DOHH2 (cell line): Measurements from ENCODE around the gene PLB1.

Source experiments
- H3F3A ChIP-seq: fragments of 200-600 bp; sonication (generic), shearing (Covaris generic); 2 replicates; pipeline ENCODE4 v1.6.0; 2016; ENCODE audit warnings: antibody characterized with exemption, mild to moderate bottlenecking; ENCODE audit not compliant: control insufficient read depth, insufficient read depth
- H3K27ac ChIP-seq: fragments of 200-600 bp; sonication (generic); 2 replicates; pipeline ENCODE4 v1.5.1; 2014; ENCODE audit warnings: low read depth, mild to moderate bottlenecking, low read length, moderate library complexity
- H3K27me3 ChIP-seq: fragments of 200-600 bp; sonication (generic); 2 replicates; pipeline ENCODE4 v1.6.1; 2014; ENCODE audit warnings: mild to moderate bottlenecking, low read length, mixed read lengths; ENCODE audit not compliant: control insufficient read depth
- H3K36me3 ChIP-seq: fragments of 200-600 bp; sonication (generic); 2 replicates; pipeline ENCODE4 v1.6.1; 2014; ENCODE audit warnings: mild to moderate bottlenecking, low read length, moderate library complexity, mixed read lengths; ENCODE audit not compliant: control insufficient read depth
- H3K4me1 ChIP-seq: fragments of 200-600 bp; sonication (generic); 2 replicates; pipeline ENCODE4 v1.6.1; 2014; ENCODE audit warnings: mild to moderate bottlenecking, low read length, mixed read lengths; ENCODE audit not compliant: control insufficient read depth
- H3K4me2 ChIP-seq: fragments of 200-600 bp; sonication (generic); 2 replicates; pipeline ENCODE4 v1.6.0; 2014; ENCODE audit warnings: mild to moderate bottlenecking, low read length, moderate library complexity
- H3K4me3 ChIP-seq: fragments of 200-600 bp; sonication (generic); 2 replicates; pipeline ENCODE4 v1.5.1; 2014; ENCODE audit warnings: mild to moderate bottlenecking, low read length, mixed read lengths
- H3K79me2 ChIP-seq: fragments of 200-600 bp; sonication (generic); 2 replicates; pipeline ENCODE4 v1.6.1; 2014; ENCODE audit warnings: mild to moderate bottlenecking, low read length, mixed read lengths; ENCODE audit not compliant: control insufficient read depth
- H3K9me2 ChIP-seq: fragments of 200-600 bp; sonication (generic); replicated peaks from 2 replicates; pipeline ENCODE4 v1.6.1; 2014; ENCODE audit warnings: mild to moderate bottlenecking, low read length, mixed read lengths; ENCODE audit not compliant: control insufficient read depth
- H3K9me3 ChIP-seq: fragments of 200-600 bp; sonication (generic); 2 replicates; pipeline ENCODE4 v1.6.1; 2014; ENCODE audit warnings: antibody characterized with exemption, low read length, mixed read lengths; ENCODE audit not compliant: control insufficient read depth, insufficient read depth
- H4K20me1 ChIP-seq: fragments of 200-600 bp; sonication (generic); 2 replicates; pipeline ENCODE4 v1.6.0; 2014; ENCODE audit warnings: low read depth, mild to moderate bottlenecking, antibody characterized with exemption, low read length, moderate library complexity; ENCODE audit not compliant: control insufficient read depth, insufficient read depth
- EZH2phosphoT487 ChIP-seq: fragments of 200-600 bp; sonication (generic); IDR thresholded peaks from 2 replicates; pipeline ENCODE4 v1.6.1; 2017; ENCODE audit warnings: borderline replicate concordance, mild to moderate bottlenecking, antibody characterized with exemption, low read length, moderate library complexity, mixed read lengths
- TF ChIP-seq, protein P1 (sequence below): fragments of 200-600 bp; sonication (generic); IDR thresholded peaks from one replicate; pipeline ENCODE4 v1.5.1; 2014; ENCODE audit warnings: antibody characterized with exemption, mild to moderate bottlenecking, low read depth, low read length; ENCODE audit not compliant: poor library complexity, severe bottlenecking

Gene PLB1

DNA sequence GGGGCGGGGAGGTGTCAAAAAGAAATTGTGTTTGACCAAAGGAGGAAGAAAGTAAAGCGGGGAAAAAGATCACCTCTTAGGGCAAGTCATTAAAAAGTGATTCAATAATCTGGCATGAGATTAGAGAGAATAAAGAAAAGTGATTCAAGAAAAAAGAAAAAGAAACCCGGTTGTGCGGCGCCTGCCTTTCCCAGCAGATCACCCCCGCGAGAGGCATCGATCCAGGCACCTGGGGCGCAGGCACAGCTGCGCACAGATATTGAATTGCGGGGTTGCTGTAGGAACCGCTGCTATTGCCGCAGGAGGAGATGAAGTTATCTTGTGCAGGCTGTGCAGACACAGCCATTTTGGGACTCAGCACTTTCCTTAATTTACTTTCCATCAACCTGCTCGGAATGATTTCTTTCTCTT, 71.2 kb downstream of the PLB1 start:
- H3K27ac ChIP-seq: no peak overlapping the region

DNA sequence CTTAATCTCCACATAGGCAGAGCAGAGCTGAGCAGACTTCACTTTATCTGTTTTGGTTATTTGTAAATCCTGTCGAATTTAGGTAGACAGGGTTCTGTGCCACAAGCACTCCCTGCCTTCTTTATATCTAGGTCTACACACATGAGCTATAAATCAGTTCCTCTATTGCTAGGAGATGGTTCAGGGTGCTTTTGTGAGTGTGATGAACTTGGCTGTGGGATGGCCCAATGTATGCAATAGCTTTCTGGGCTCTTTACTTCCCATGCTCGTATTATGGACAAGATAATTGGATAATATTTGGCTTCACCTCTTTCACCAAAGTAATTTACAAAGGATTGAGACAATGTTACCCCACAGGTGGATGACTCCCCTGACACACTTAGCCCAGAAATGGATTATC, 72.2 kb downstream of the PLB1 start:
- H3K36me3 ChIP-seq: no peaks in the 10 kb centered on the region
- no peak overlapping the region for H3K4me3 ChIP-seq
- H3K27ac ChIP-seq: no peak overlapping the region
- H4K20me1 ChIP-seq: no peaks in the 10 kb centered on the region
- H3F3A ChIP-seq: no peaks in the 10 kb centered on the region
- no peaks in the 10 kb centered on the region for H3K79me2 ChIP-seq
- no peaks in the 10 kb centered on the region for H3K9me2 ChIP-seq
- TF ChIP-seq, protein P1, sequence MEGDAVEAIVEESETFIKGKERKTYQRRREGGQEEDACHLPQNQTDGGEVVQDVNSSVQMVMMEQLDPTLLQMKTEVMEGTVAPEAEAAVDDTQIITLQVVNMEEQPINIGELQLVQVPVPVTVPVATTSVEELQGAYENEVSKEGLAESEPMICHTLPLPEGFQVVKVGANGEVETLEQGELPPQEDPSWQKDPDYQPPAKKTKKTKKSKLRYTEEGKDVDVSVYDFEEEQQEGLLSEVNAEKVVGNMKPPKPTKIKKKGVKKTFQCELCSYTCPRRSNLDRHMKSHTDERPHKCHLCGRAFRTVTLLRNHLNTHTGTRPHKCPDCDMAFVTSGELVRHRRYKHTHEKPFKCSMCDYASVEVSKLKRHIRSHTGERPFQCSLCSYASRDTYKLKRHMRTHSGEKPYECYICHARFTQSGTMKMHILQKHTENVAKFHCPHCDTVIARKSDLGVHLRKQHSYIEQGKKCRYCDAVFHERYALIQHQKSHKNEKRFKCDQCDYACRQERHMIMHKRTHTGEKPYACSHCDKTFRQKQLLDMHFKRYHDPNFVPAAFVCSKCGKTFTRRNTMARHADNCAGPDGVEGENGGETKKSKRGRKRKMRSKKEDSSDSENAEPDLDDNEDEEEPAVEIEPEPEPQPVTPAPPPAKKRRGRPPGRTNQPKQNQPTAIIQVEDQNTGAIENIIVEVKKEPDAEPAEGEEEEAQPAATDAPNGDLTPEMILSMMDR: no peak
- TF ChIP-seq EZH2phosphoT487: no peak
- H3K4me1 ChIP-seq: peaks cover 9% of the 10 kb centered on the region
- H3K4me2 ChIP-seq: no peak overlapping the region
- H3K27me3 ChIP-seq: peaks cover 16% of the 10 kb centered on the region
- H3K9me3 ChIP-seq: no peaks in the 10 kb centered on the region

More for the DNA sequence above, 71.2 kb downstream of the PLB1 start:
- no peaks in the 10 kb centered on the region for H3K9me2 ChIP-seq
- TF ChIP-seq, protein P1: peak; percentile 4
- no peak for TF ChIP-seq EZH2phosphoT487
- H3K4me1 ChIP-seq: peaks cover 9% of the 10 kb centered on the region
- H3K79me2 ChIP-seq: no peaks in the 10 kb centered on the region
- H3K9me3 ChIP-seq: no peaks in the 10 kb centered on the region
- peak overlapping the region; percentile 91 for H3K4me2 ChIP-seq
- peak overlapping the region; percentile 67 for H3K4me3 ChIP-seq
- no peaks in the 10 kb centered on the region for H3K36me3 ChIP-seq
- peaks cover 16% of the 10 kb centered on the region for H3K27me3 ChIP-seq
- no peaks in the 10 kb centered on the region for H3F3A ChIP-seq
- no peaks in the 10 kb centered on the region for H4K20me1 ChIP-seq

DNA sequence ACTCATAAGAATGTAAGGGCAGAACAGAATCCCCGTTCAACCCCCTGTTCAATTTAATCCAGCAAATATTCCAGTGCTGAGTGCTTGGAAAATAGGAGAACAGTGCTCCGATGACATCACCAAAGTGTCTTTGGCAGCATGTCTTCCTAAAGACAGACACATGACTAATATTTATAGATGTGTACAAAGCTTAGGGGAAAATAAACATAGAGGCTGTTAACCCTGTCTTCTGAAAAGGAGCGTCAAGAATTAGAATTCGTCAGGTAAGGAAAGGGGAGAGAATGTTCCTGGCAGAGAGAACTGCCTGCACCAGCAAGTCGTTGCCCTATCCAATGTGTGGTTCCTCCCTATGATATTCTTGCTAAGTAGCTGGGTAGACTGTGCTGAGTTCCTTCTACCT, 72.7 kb downstream of the PLB1 start:
- no peak overlapping the region for H3K4me3 ChIP-seq
- H3K36me3 ChIP-seq: no peaks in the 10 kb centered on the region
- H3K27me3 ChIP-seq: peaks cover 16% of the 10 kb centered on the region
- no peaks in the 10 kb centered on the region for H3F3A ChIP-seq
- peaks cover 9% of the 10 kb centered on the region for H3K4me1 ChIP-seq
- H3K9me2 ChIP-seq: no peaks in the 10 kb centered on the region
- H4K20me1 ChIP-seq: no peaks in the 10 kb centered on the region
- no peaks in the 10 kb centered on the region for H3K79me2 ChIP-seq
- H3K27ac ChIP-seq: no peak overlapping the region
- no peaks in the 10 kb centered on the region for H3K9me3 ChIP-seq
- TF ChIP-seq, protein P1: no peak
- TF ChIP-seq EZH2phosphoT487: no peak
- H3K4me2 ChIP-seq: no peak overlapping the region

DNA sequence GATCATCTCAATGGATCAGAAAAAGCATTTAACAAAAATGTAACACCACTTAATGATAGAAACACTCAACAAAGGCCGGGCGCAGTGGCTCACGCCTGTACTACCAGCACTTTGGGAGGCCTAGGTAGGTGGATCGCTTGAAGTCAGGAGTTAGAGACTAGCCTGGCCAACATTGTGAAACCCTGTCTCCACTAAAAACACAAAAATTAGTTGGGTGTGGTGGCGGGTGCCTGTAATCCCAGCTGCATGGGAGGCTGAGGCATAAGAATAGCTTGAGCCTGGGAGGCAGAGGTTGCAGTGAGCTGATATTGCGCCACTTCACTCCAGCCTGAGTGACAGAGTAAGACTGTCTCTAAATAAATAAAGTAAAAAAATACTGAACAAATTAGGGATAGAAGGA, 74.6 kb downstream of the PLB1 start:
- Histone ChIP-seq H3K27me3 (peaks cover 16% of the 10 kb centered on the region), H3K4me2 (no peak overlapping the region), H3K4me1 (peaks cover 9% of the 10 kb centered on the region), H3K79me2 (no peaks in the 10 kb centered on the region), H3K27ac (no peak overlapping the region), H3K4me3 (no peak overlapping the region), H4K20me1 (no peaks in the 10 kb centered on the region), H3K9me2 (no peaks in the 10 kb centered on the region), H3K9me3 (no peaks in the 10 kb centered on the region), H3K36me3 (no peaks in the 10 kb centered on the region), H3F3A (no peaks in the 10 kb centered on the region)
- TF ChIP-seq EZH2phosphoT487: no peak
- TF ChIP-seq, protein P1: no peak
